GM19324 (cell line): Measurements from ENCODE around the gene SPOCK1.

Experiments
- ATAC-seq: cut with Tn5 transposase; IDR thresholded peaks from one replicate; pipeline ENCODE4 v1.9.1; 2021; ENCODE audit warnings: mild to moderate bottlenecking, moderate library complexity; ENCODE audit not compliant: unreplicated experiment, low FRiP score

The SPOCK1 gene

DNA sequence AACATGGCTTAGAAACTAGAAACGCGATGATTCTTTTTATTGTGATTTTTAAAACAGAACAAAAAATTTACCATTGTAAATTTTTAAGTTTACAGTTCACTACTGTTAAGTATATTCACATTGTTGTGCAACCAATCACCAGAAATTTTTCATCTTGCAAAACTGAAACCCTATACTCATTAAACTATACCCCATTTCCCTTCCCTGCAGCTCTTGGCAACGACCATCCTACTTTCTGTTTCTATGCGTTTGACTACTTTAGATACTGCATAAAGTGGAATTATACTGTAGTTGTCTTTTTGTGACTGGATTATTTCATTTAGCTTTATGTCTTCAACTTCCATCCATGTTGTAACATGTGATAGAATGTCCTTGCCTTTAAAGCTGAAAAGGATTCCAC, 52.5 kb downstream of the SPOCK1 start:
- no peak for ATAC-seq

DNA sequence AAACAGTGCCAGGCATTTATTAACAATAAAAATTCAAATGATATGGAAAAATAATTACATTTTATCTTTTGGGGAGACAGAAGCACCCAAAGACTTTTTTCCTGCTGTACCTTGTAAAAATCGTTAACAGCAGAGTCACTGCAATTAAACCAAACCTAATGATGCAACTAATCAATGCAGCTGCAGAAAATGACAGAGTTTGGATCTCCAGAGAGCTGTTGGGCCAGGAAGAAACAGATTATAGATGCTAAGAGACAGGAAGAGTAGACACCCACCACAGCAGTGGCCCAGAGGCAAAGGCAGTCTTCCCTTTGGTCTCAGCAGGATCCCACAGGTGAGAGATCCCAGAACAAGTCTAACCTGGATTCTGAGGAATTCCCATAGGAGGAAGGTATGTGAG, 53.0 kb downstream of the SPOCK1 start:
- no peak for ATAC-seq

DNA sequence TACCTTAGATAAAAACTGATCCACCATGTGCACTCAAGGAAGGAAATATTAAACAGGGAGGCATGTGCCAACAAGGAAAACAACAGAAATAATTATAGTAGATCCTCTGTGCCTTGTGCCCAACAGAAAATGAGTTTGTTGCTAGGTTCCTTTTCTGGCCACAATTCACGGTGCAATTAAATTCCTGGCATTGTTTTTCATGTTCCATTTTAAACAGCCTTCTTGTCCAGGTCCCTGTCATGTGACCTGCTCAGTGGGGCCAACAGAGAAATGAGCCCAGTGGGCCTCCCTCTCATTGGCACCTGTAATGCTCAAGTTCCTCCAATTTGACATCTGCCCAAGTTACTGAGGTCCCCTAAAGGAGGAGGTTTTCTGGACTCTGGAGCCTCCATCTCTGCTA, 56.5 kb downstream of the SPOCK1 start:
- ATAC-seq = no peak

DNA sequence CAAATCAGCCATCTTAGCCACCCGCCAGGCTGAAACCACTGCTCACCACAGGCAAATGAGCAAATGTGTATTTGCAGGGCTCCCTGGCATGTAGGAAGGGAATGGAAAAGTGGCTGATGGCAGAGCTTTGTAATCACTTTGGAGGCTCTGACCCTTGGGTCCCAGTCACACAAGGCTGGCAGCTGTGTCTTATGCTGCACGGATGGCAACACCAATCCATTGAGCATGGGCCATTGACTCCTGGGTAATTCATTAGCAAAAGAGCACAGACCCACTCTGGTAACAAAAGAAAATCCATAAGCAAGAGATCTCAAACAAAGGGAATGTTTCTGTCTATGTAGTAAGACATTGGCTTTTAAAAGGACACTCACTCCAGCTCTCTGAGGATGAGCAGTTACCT, 57.6 kb downstream of the SPOCK1 start:
- no peak for ATAC-seq

DNA sequence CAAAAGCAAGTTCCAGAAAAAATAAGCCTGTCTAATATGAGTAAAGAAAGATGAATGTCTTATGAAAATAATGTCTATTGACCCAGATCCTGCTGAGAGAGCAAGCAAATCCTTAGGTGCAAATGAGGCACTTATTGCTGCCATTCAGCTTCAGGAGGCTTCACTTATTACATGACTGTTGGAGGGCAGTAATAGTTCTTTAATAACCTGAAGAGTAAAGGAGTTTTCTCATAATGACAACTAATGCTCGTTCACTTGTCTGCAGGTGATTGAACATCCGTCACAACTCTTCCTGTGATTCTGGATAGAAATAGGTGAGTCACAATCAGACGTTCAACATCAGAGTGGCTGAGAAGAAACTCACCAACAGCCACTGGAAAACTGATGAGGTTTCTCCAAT, 58.3 kb downstream of the SPOCK1 start:
- ATAC-seq = no peak

DNA sequence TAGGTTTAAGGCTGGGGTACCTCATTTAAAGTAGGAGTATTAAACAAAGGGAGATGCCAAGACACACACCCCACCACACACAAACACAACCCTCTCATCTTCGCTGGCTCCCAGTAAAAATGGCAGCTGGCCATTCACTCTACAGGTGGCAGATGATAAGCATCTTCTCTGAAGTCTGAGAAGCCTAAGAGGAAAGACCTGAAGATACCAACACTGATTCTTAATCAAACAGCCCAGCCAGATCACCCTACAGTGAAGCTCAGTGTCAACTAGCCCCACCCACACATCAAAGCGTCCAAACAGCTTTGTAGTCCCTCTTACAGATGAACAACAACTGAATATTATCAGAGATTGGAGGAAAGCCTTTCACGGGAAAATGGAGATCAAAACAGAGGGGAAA, 59.5 kb downstream of the SPOCK1 start:
- ATAC-seq = no peak

DNA sequence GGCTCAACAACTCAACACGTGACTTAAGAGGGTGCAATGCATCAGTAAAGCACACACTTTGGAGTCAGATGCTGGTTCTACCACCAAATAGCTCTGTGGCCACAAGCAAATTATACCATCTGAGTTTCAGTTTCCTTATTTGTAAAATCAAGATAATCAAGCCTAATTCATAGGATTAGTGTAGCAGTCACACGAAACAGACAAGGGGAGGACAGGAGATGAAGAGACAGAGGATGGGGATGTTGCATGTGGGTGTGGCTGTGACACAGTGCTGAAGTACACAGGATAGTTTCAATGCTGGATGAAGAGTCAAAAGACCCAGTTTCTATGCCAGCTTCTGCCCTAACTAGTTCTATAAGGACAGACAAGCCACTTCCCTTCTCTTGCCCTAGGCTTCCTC, 60.2 kb downstream of the SPOCK1 start:
- ATAC-seq = no peak

DNA sequence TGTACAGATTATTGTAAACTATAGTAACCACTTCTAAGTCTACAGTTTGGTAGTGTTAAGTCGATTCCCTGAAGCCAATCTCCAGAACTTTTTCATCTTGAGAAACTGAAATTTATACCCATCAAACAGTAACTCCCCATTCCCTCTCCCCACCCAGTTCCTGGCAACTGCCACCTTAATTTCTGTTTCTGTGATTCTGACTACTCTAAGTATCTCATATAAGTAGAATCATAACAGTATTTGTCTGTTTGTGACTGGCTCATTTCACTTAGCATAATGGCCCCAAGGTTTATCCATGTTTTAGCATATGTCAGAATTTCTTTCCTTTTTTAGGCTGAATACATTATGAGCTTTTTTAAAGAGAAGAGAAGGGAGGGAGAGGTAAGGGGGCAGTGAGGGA, 61.4 kb downstream of the SPOCK1 start:
- ATAC-seq = no peak

DNA sequence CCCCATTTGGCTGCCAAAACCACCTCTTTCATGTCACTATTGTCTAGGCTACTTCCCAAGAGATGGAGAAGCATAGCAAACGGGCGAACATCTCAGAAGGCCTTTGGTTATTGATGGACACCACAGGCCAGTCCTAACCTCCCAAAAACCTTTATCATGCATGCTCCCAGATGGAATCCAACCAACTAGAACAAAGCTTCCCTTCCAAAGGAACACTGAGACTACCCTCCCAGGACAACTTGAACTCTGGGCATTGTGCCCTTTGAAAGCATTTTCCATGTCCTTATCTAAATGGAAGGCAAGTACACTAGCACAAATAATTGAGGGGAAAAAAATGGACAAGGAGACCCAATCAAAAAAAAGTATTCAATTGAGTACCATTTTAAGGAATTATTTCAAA, 65.6 kb downstream of the SPOCK1 start:
- no peak for ATAC-seq

DNA sequence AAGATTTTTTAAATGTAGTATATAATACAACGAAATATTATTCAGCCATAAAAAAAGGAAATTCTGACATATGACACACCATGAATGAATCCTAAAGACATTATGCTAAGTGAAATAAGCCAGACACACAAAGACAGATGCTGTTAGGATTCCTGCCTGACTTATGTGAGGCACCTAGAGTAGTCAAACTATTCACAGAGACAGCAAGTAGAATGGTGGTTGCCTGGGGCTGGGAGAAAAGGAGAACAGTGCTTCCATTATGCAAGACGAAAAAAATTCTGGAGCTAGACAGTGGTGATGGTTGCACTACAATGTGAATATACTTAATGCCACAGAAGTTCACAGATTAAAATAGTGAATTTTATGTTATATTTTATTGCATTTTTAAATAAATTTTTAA, 66.8 kb downstream of the SPOCK1 start:
- ATAC-seq = no peak

DNA sequence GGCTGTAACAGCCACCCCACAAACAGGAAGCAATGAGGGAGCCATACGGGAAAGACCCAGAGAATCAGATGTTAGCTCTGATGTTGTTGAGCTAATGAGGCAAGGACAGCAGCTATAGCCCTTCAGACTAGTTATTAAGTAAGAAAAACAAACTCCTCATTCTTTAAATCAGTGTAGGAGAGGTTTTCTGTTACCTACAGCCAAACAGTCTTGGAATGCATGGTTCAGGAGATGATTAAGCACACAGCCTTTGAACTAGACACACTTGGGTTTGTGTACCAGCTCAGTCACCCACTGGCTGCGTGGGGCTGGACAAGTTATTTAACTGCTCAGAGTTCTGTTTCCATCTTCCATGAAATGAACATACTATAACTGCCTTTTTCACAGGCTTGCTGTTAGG, 68.1 kb downstream of the SPOCK1 start:
- ATAC-seq = no peak

DNA sequence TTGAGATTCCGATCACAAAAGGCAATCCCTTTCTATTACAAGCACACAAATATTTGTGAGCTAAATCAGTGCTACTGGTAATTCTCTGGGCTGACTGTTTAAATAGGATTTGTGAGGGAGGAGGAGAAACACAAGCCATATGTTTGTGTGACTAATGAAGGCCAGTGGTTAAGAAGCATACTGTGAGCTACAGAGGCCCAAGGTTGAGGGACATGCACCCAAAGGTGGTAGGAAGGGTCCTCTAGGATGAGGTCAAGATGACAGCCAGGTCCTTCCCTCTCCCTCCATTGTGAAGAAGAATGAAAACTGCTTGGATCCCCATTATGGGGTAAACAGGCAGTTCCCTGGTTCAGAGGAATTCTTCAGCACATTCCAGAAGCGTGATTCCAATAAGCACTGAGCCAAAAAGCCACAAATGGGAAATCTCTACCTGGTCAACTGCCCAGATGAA, 83.9 kb downstream of the SPOCK1 start:
- no peak for ATAC-seq

DNA sequence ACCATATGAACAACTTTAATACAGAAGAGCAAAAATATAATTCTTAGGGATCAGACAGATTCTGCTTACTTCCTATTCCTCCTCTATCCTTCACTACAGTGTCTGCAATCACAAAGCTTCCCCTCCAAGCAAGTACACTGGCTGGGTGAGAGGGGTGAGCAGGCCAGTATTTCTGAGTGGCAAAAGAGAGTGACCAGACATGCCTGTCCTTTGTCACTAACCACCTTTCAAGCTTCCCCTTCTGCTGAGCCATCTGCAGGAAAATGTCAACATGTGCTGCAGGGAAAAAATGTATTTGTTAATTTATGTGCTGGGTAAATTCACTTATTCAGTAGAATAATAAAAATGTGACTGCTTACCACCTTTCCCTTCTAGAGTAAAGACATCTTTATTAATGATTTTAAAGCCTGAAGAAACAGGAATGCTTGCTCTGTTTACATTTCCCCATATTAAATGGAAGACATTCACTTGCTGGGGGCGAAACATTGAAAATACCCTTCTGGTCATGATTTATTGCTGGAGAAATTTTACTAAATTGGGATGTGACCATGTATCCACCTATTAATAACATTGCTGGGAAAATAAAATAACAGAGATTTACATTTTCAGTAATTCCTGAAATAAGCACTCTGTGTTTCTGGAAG, 84.9 kb downstream of the SPOCK1 start:
- ATAC-seq = no peak

DNA sequence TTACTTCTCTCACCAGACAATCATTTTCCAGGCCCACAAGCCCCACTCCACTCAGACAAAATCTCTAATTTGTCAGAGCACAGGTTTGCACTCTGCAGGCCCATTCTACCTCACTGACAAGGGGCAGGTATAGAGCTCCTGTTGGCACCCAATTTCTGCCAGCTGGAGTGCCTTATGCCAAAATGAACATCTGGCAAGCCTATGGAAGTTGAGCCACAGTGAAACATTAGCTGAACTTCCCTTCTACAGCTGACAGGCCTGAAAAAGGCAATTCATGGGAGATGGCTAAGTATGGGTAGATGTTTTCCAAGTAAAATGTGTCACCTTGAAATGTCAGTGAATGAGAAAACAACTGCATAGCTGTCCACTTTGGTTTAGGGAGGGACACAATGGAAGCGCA, 87.0 kb downstream of the SPOCK1 start:
- ATAC-seq = no peak

DNA sequence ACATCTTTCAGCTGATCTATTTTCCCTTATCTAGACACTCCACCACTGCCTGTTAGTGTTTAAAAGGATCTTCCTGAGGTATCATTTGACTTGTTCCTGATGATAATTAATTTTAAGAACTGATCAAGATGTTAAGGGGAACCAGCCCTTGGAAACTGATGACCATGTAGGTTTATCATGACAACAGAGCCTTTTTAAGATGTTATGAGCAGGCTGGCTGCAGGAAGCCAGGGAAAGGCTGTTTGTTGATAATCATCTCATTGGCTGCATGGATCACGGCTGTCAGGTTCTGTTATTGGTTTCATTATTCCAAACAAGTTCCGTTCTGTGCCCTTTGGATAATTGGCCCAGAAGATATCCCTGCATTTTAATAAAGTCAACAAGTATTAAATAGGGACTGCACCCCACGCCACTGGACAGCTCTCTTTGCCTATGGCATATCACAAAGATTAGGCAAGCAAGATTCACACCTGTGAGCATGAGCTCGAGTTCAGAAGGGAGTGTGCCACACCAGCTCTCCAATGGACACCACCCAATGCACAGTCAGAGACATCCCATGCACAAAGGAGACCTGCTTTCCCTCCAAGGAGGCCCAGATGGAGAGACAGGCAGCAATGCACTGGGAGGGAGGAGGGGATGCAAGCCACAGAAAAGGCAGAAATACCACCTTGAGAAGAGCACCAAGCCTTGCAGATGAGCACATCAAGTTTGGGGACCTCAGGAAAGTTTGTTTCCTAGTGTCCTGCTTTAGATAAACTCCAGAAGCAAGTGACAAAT, 88.7 kb downstream of the SPOCK1 start:
- ATAC-seq = no peak

DNA sequence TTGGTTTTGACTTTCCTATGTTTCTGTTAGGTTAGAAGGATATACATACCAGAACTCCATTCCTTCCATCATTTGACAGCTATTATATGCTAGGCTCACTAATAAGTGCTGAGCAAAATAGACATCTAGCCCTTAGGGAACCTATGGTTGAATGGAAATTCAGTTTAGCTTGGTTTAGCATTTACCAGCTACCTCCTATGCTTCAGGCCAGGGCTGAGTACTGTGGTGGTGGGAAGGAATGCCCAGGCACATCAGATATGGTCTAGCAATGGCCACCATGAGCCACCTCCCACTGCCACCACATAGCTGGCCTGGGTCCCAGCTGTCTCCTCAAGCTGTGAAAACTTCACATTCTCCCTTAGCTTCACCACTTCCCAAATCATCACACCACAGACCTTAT, 89.4 kb downstream of the SPOCK1 start:
- ATAC-seq = no peak

DNA sequence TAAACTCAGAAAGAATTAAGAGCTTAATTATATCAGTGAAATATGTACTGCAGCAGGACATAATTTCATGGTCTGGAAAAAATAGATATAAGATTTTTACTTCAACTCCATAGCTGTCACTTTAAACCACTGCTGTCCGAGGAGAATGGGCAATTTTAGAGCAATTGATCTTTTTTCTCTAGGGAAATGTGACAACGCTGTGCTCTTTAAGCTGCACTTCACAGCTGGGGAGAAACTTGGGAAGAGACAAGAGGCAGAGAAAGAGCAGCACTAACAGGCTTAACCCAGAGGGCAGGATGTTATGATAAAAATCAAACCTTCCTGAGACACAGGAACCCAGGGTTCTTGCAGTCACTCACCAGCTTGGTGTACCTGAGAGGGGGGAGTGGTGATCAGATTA, 92.0 kb downstream of the SPOCK1 start:
- no peak for ATAC-seq

DNA sequence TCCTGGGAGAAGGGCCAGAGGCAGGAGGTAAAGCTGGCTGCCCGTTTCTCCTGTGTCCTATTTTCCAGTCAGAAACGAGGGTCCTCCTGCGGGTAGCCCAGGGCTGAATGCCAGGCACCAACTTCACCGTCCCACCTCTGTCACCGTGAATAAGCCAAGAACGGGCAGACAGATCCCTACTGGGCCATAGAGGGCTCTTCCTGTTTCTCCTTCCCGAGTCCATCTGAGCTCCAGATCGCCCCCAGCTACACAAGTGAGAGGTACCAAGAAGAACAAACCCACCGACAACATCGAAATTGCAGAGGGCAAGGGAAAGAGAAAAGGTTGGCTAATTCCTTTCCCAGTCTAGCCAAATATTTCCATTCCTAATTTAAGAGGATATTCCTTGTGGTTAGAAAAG, 93.7 kb downstream of the SPOCK1 start:
- no peak for ATAC-seq

DNA sequence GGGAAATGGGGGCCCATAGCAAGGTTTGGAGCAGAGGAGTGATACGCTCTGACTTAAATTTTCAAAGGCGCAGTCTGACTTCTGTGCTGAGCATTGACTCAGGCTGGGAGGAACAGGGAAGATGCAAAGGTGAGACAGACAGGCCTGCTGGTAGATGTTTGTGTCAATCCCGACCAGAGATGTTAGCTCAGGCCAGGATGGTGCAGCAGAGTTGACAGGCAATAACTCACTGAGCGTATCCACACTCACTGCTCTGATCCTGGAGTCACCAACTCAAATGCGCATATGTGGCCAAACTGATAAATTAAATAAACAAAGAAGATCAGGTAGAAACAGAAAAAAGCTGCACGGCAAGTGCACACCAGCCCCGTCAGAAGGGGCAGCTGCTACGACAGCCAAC, 95.3 kb downstream of the SPOCK1 start:
- ATAC-seq = no peak

DNA sequence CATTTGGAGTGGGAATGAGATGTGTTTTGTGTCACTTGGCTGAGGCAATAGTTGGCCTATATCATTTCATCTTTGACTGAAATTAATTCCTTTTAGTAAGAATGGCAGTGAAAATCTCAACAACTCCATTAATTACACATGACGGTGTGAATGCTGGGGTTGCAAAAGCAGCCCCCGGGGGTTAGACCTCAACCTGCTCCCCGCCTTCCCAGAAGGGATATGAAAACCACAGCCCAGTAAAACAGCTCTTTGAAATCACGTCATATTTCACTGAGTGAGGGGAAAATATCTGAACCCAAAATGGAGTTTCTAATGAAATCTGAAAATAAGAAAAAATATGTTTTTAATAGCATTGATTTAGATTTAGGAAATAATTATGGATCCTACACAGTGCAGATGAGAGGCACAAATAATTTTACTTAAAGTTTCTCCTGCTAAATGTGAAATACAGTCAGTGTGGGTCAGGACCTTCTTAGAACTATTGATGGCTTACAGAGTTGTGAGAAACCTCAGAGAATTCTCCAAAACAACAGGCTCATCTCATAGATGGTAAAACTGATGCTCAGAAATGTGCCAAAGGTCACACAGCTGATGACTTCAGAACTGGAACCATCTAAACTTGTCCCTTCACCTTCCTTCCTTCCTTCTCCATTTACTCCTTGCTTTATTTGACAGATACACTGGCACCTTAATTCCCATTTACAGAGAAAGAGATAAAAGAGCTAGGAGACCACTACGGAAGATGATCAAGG, 96.5 kb downstream of the SPOCK1 start:
- ATAC-seq = no peak

DNA sequence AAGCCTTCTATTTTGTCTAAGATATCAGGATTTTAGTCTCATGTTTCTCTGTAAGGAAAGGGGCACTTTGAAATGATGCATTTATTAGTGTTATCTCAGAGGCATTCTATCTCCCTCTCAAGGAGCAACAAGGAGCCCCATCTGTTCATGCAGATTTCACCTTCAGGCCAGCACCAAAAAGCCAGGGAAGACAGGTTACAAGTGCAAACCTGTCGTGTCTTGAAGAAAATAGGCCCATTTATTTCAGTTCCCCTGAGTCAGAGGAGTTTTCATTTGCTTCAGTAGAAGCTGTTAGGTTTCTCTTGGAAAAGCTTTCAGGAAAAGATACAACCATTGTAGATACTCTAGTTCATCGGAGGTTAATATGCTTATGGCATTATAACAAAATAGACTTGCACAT, 97.2 kb downstream of the SPOCK1 start:
- no peak for ATAC-seq

DNA sequence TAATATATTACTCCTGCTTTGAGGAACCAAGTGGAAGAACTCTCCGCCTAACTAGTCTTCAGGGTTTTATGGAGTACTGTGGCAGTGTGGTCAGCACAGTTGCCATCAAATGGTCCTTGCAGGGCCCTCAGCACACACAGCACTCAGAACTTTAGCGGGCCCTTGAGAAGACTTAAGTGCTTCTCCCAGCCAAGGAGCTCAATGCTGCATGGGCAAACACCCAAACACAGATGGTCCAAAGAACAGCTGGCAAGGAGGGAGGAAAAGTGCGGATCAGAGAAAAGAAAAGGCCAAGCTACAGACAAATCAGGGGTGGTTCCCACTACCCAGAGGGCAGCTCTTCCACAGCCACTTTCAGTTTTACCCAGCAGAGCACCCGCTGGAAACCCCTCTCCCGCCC, 98.6 kb downstream of the SPOCK1 start:
- no peak for ATAC-seq
